HL-60 (cell line): Measurements from ENCODE around the gene PRKRA.

Experiments used
- TF ChIP-seq, protein P1 (sequence below): IDR thresholded peaks from one replicate; pipeline ENCODE4 v1.5.1; 2011; ENCODE audit warnings: low read length, control low read depth, inconsistent platforms; ENCODE audit not compliant: insufficient read depth
- TF ChIP-seq, protein P2 (sequence below): IDR thresholded peaks from 2 replicates; pipeline ENCODE4 v1.6.1; 2012; ENCODE audit warnings: low read depth; ENCODE audit not compliant: insufficient replicate concordance

DNA sequence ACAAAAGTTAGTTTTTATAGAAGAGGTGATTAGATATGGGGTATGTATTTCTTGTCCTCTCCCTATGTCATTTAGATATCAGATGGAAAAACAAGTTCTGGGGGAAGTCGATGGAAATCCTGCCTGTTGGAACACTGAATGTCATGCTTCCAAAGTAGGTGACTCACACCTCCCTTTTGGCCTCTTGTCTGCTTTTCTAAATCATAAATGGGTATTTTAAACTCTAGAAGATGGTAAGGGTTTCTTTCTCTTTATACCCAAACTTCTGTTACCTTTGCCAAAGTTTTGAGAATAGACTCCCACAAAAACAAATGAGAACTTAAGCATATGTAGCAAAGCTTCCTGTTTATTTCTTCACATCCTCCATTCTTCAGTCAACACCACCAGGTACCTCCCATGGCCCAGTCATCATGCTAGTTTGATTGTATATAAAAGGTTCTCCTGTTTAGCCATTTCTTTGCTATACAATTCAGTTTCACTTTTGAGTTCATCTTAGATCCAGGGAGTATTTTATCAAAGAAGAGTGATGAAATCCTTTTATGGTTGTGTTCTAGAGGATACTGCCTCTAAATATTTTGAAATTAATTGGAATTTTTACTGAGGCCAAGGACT, 63.9 kb downstream of the PRKRA start:
- TF ChIP-seq, protein P1, sequence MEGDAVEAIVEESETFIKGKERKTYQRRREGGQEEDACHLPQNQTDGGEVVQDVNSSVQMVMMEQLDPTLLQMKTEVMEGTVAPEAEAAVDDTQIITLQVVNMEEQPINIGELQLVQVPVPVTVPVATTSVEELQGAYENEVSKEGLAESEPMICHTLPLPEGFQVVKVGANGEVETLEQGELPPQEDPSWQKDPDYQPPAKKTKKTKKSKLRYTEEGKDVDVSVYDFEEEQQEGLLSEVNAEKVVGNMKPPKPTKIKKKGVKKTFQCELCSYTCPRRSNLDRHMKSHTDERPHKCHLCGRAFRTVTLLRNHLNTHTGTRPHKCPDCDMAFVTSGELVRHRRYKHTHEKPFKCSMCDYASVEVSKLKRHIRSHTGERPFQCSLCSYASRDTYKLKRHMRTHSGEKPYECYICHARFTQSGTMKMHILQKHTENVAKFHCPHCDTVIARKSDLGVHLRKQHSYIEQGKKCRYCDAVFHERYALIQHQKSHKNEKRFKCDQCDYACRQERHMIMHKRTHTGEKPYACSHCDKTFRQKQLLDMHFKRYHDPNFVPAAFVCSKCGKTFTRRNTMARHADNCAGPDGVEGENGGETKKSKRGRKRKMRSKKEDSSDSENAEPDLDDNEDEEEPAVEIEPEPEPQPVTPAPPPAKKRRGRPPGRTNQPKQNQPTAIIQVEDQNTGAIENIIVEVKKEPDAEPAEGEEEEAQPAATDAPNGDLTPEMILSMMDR, result no peak
- TF ChIP-seq, protein P2, sequence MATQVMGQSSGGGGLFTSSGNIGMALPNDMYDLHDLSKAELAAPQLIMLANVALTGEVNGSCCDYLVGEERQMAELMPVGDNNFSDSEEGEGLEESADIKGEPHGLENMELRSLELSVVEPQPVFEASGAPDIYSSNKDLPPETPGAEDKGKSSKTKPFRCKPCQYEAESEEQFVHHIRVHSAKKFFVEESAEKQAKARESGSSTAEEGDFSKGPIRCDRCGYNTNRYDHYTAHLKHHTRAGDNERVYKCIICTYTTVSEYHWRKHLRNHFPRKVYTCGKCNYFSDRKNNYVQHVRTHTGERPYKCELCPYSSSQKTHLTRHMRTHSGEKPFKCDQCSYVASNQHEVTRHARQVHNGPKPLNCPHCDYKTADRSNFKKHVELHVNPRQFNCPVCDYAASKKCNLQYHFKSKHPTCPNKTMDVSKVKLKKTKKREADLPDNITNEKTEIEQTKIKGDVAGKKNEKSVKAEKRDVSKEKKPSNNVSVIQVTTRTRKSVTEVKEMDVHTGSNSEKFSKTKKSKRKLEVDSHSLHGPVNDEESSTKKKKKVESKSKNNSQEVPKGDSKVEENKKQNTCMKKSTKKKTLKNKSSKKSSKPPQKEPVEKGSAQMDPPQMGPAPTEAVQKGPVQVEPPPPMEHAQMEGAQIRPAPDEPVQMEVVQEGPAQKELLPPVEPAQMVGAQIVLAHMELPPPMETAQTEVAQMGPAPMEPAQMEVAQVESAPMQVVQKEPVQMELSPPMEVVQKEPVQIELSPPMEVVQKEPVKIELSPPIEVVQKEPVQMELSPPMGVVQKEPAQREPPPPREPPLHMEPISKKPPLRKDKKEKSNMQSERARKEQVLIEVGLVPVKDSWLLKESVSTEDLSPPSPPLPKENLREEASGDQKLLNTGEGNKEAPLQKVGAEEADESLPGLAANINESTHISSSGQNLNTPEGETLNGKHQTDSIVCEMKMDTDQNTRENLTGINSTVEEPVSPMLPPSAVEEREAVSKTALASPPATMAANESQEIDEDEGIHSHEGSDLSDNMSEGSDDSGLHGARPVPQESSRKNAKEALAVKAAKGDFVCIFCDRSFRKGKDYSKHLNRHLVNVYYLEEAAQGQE, result no peak
